Astrocyte of the cerebellum (primary cell): ENCODE measurements around the gene ARHGAP15.
A peak's percentile ranks its signal among the peaks of the same experiment; 100 is the strongest.

Source experiments
- DNase-seq: peaks from one replicate; pipeline ENCODE4 v3.0.0-alpha.2; 2011; ENCODE audit warnings: low read depth
- H3K4me3 ChIP-seq: 2 replicates; pipeline ENCODE4 v1.5.1; 2011; ENCODE audit warnings: mild to moderate bottlenecking, low read depth, low read length, moderate library complexity
- CTCF ChIP-seq: IDR thresholded peaks from 2 replicates; pipeline ENCODE4 v1.5.1; 2012; ENCODE audit warnings: low read length, low read depth, moderate library complexity, mild to moderate bottlenecking; ENCODE audit errors: missing control alignments
- in situ Hi-C: cut with HindIII; loops from 2 replicates; pipeline ENCODE4 v1.10.0; 2017; ENCODE audit warnings: low sequenced_read_pairs

The ARHGAP15 gene

DNA sequence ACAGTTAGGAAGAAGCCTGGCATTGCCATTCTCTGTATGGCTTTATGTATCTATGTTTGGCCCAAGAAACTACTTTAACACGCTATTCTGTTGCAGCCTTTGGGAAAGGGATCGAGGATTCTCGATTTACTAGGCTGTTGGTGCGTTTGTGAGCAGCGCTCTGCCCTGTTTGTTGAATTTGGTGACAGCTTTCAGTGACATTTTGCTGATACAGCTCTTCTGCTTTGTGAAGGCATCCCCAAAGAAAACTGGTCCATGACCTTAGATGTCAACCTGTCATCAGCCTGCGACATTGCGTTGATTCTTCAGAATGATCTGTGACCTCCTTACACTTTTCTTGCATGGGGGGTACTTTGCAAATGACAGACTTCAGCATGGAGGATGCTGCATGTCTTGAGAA, 431.5 kb downstream of the ARHGAP15 start:
- no peak overlapping the region for H3K4me3 ChIP-seq
- DNase-seq: no peak
- in situ Hi-C loops: no loop called here
- no peak for TF ChIP-seq CTCF

DNA sequence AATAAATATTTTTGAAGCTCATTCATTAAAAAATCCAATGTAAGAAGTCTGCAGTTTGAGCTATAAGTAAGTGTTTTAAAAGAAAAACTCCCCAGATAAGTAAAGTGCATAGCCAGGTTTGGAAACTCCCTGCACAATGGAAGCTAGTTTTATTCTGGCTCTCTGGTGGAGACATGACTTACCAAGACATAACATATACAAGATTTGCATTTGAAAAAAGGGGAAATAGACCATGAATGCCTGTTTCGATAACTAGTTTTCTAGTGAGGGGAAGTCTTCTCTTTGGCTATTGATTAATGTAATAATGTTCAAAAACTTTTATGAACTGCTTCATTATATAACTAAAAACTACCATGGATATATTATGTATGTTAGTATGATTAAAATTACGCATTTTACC, 435.2 kb downstream of the ARHGAP15 start:
- in situ Hi-C loops: no loop called here
- H3K4me3 ChIP-seq: no peak overlapping the region
- DNase-seq: no peak
- TF ChIP-seq CTCF: no peak

- in situ Hi-C loops: no loop called here
Measured at GRCh38 chr2:143571747-143572146, 442.5 kb downstream of the ARHGAP15 start.

GRCh38 chr2:143572421-143572820, 443.2 kb downstream of the ARHGAP15 start:
- in situ Hi-C loops: no loop called here
- DNase-seq: no peak
- no peak for TF ChIP-seq CTCF
- no peak overlapping the region for H3K4me3 ChIP-seq

More at GRCh38 chr2:143571747-143572146, 442.5 kb downstream of the ARHGAP15 start:
- no peak overlapping the region for H3K4me3 ChIP-seq
- no peak for TF ChIP-seq CTCF
- no peak for DNase-seq

DNA sequence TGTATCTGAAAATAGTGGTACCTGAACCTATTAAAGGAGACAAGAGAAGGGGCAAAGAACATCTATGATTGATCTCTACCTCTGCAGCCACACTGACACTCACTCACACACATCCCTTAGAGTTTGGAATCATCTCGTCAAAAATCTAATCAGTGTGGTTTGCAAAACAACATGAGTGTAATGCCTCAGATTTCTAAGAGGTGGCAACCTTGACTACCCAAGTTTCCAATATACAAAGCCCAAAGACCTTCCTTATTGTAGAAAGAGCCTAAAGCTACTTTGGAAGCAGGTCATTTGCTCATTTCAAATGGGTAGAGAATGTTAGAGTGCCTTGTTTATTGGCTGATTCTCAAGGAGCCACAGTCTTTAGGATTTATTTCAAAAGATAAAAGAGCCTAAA, 444.9 kb downstream of the ARHGAP15 start:
- H3K4me3 ChIP-seq: no peak overlapping the region
- no peak for DNase-seq
- TF ChIP-seq CTCF: peak; percentile 13
- in situ Hi-C loops: no loop called here

- in situ Hi-C loops: no loop called here
- peak; percentile 43 for TF ChIP-seq CTCF
- no peak overlapping the region for H3K4me3 ChIP-seq
- no peak for DNase-seq
Measured at GRCh38 chr2:143575340-143575739, 446.1 kb downstream of the ARHGAP15 start.

GRCh38 chr2:143577489-143577888, 448.3 kb downstream of the ARHGAP15 start:
- no peak for DNase-seq
- H3K4me3 ChIP-seq: no peak overlapping the region
- TF ChIP-seq CTCF: no peak
- in situ Hi-C loops: no loop called here
